ENCODE data around the gene TOX3.

TOX3 gene

GRCh38 chr16:52563767-52564611, 17.0 kb upstream of the TOX3 start:
- no peak for DNase-seq (ENCODE audit: low read depth)

DNA sequence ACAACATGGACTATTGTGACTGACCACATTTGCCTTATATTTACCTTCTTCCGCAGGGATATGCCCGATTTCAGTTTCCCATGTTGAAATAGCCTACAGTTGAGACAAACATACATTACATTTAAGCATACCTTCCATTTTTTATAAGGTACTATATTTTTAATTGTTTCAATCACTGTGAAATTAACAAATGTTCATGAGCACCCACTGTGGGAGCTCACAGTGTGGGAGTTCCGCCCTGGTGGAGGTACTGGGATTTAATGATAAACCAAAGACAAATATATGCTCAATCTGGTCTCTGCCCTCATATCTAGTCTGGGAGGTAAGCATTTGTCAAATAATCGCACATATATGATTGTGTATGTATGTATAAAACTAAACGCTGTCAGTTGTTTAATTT, 15.8 kb upstream of the TOX3 start:
- DNase-seq (ENCODE audit: low read depth): no peak

DNA sequence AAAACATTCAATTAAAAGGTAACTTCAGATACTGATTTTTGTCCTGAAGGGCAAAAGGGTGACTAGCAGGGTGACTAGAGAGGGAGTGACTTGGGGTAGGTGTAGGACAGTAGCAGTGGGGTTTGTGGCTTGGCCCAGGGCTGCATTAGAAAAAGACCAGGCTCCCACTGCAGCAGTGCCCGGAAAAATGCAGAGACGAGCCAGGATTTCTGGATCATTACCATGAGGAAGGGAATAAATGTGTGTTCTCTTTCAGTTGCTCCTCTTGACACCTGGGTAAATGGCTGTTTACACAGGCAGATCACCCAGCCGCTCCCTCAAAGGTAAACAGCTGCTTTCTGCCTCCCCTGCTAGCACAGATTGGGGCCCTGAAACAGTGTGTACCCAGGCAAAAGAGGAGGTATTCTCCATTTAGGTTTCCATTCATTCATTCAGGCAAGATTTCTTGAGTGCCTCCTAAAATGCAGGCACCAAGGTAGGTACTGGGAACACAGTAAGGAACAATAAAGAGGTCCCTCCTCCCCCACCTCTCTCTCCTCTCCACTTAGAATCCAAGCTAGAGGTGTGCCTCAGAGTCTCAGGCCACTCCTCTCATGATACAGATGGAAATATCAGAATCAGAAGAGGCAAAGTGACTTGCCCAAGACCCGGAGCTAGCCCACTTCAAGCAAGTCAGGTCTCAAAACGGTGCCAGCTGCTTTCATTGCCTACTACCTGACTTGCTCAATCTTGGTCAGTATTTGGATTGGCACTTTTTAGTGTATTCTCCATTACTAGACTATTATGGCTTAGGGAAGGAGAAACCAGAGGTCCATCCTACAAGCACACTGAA, 15.2 kb upstream of the TOX3 start:
- no peak for DNase-seq (ENCODE audit: low read depth)

DNA sequence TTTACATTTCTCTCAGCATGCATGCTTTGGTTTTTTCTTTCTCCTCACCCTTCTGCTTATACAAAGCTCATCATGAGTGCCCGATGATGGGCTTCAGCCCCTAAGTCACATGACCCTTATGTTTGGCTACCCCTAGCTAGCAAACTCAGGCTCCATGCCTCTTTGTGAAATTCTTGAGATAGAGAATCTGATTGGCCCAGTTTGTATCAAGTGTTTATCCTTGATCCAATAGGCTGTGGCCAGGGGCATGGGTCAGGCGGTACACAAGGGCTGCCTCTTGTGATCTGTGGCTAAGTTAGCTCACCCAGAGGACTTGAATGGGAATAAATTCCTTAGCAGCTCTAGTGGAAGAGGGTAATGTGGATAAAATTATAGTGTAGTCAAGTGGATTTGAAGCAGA, 11.5 kb upstream of the TOX3 start:
- DNase-seq (ENCODE audit: low read depth): no peak

DNA sequence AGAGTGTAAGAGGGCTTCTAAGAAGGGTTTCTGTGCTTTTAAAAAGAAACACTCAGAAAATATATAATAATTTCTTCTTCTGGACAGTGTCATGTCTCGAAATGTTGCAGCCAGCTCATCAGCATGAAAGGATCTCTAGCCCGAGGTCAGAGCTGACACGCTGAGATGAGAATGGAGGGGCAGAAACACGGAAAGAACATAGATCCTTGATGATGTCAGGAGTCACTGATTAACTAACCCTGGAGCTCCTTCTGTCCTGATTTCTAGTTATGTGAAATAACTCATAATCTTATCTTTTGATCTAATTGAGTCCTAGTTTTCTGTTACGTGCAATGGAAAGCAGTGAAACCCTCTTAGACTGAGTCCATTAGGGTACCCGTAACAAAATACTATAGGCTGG, 10.3 kb upstream of the TOX3 start:
- DNase-seq (ENCODE audit: low read depth): no peak

DNA sequence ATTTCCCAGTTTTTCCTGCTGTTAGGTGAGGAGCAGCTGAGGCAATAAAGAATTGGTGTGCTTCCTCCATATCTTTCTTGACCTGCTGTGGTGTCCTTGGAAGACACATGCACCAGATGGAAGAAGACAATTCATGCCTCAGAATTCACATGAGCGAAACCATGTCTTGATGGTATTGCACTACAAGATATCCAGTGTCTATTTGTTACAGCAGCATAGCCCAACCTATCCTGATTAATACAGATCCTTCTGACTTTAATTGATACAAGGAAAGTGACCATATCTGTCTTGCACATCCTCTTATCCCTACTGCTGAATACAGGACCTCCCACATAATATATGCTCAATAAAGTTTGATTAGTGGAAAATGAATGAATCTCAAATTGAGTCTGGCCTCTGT, 9.1 kb upstream of the TOX3 start:
- no peak for DNase-seq (ENCODE audit: low read depth)

- DNase-seq (ENCODE audit: low read depth): no peak
Measured at GRCh38 chr16:52555572-52555971, 8.6 kb upstream of the TOX3 start.

DNA sequence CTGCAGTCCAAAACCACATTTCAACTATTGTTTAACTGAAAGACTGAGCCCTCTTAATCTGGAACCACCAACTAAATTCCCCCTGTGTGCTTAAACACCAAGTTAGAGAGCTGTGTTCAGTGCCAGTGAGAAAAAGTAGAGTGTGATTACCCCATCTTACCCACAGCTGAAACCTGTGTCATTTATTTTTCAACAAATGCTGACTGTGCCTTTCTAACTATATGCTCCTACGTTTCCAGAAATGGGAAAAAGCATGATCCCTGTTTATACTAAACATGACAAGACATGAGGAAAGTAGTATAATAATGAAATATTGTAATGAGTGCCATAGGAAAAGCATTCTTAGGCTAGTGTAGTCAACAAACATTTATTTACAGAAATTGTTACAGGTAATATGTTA, 7.4 kb upstream of the TOX3 start:
- no peak for DNase-seq (ENCODE audit: low read depth)

- DNase-seq (ENCODE audit: low read depth): no peak
Measured at GRCh38 chr16:52553322-52553721, 6.4 kb upstream of the TOX3 start.

DNA sequence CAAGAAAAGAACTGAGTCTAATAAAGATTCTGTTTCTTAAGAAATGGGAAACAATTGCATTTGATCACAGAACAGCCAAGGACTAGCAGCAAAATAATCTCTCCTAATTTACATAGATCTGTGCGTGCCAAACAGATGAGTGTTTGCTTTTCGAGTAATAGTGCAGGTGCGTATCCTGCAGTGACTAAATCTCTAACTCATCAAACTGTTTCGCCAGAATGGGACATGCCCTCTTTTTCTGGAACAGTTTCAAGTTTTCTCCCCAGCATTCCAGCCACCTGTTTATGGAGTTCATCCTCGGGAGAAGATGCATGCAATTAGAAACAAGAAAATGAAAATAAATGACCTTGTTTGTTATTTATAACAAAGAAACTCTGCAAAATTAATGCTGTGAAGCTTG, 5.7 kb upstream of the TOX3 start:
- no peak for DNase-seq (ENCODE audit: low read depth)

- no peak for DNase-seq (ENCODE audit: low read depth)
Measured at GRCh38 chr16:52549011-52549692, 2.2 kb upstream of the TOX3 start.

DNA sequence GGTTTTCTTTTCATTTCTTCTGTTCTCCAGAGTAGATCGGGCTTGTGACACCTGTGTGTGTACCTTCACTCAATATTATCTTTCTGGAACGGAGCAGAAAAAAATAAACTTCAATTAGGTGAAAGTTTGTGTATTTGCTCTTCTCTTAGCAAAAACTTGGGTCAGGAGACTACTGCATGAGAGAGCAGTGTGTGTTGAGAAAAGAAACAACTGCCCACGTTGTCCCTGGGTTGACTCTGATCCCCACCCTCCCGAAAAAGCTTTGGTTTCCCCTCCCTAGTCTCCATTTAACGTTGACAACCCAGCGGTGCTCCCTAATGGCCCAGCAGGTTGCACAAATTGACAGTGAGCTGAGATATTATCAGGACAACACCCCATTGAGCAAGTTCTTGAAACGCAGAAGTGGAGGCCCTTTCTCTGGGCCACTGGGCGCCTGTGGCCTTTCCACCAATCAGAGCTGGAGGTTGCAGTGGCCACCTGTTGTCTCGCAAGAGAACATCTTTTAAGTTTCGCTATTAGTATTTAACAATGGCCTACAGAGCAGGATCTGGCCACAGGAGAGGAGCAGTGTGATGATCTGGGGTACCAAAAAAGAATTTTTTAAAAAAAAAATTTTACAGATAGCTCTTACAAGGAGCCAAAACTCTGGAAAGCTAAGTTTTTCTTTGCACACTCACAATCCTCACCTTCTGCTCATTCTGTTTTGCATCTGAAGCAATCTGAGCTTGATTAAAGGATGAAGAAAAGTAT, 1.5 kb upstream of the TOX3 start:
- no peak for DNase-seq (ENCODE audit: low read depth)

DNA sequence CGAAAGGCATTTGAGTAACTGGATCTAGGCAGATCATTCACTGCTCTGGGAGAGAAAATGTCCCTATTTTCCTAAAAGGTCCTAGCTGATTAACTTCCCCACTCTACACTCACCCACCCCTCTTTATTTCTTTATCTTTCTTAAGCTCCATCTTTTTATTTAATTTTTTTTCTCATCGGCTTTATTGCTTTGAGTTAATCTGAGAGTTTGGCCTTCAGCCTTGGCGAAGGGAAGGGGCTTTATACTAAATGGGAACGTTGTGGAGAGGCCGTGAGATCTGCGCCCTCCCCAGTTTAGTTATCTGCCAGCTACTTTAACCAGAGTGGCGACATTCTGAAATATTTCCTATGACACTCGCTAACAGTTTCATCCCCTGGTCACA, 882 bp upstream of the TOX3 start:
- DNase-seq (ENCODE audit: low read depth): no peak

DNA sequence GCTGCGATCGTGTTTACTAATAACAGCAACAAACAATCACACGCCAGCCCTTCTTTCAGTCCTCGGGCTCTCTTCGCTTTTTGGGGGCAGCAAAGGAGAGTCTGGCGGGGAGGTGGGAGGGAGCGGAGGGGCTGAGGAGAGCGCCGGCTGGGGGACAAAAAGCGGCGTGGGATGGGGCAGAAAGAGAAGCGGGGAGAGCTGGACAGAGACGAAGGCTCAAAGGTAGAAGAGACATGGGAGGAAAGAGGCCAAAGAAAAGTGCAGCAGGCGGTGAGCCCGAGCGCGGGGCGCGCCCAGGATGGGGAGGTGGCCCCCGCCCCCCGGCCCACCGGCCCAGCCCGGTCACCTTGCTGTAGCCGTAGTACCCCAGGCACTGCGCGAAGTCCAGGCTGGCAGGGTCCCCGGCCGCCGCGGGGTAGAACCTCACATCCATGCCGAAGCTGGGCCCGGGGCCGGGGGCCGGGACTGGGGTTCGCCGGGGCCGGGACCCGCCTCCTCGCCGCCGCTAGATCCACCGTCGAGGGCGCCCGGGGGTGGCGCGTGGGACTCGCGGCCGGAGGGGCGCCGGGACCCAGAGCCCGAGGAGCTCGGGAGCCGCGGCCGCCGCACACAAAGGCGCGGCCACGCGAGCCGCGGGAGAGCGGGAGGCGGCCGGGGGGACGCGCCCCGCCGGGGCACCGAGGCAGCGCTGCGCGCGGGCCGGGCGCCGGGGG, 496 bp downstream of the TOX3 start:
- no peak for DNase-seq (ENCODE audit: low read depth)

DNA sequence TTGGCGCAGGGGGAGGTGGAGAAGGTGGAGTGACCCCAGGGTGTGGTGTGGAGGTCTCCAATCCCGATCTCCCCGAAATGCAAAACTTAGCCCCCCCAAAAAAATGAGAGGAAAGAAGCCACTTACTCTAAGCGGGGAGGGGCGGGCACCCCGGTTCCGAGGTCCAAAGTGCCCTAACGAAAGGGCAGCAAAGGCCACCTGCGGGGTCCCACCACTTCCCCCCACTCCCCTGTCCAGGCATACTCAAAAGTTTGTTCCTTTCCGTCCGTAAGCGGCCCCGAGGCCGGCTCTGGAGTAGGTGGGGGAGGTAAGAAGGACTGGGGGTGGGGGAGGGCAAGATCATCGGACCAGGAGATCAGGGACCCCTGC, 1.1 kb downstream of the TOX3 start:
- DNase-seq (ENCODE audit: low read depth): no peak

DNA sequence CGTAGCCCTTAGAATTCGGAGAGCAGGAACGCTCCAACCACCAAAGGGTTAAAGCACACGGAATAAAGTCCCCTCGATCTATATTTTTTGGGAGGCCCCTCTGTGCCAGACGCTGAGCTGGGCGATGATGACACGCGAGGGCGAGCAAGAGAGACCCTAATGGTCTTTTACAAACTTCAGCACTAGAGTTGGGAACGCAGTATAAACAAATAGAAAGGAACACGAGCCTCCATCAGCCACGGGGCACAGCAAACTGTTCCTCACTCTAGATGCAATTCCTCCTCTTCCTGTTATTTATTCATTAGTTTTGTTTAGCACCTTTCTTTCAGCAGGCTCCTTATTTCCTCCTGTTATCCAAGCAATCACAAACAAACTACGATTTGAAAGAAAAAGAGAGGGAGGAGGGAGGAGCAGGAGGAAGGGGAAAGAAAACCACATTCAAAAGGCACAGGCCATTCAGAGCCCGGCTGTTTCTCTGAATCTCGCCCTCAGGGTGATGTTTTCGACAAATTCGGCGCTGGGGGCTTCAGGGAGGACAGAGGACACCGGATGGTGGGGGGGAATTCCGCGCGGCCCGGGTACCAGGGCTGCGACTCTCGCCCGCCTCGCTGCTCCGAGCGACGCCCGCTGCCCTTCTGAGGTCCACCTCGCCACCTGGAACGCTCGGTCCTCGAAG, 1.6 kb downstream of the TOX3 start:
- DNase-seq (ENCODE audit: low read depth): no peak

- DNase-seq (ENCODE audit: low read depth): no peak
Measured at GRCh38 chr16:52544703-52545102, 2.2 kb downstream of the TOX3 start.

DNA sequence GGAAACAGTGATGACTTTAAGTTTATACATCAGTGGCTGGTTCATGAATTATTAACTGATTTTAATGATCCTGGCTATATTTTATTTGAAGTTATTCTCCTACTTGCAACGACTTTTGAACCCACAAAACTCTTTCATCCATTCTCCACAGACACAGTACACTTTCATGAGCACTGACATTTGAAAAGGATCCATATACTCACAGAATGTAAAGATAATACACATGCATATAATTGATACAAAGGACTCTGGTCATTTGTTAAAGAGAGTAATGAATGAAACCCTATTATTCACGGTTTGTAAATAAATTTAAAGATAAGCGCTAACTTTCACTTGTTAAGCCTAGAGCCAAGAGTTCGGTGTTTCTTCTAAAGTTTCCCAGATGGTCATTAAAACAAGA, 3.3 kb downstream of the TOX3 start:
- no peak for DNase-seq (ENCODE audit: low read depth)

DNA sequence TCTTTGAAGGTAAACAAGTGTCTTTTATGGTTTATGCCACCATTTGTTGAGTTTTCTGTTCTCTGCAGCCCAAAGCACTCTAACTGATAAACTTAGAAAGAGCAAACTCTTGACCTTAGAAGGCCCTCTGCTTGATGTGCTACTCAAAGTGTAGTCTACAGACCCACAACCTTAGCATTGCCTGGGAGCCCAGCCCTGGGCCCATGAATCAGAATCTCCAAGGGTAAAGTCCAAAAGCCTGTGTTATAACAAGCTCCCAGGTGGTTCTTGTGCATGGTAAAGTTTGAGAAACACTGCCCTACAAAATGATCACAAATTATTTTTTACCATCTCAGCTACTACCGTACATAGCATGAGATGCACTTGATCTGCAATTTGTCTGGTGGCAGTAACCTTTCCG, 6.0 kb downstream of the TOX3 start:
- no peak for DNase-seq (ENCODE audit: low read depth)

GRCh38 chr16:52539191-52539590, 7.8 kb downstream of the TOX3 start:
- DNase-seq (ENCODE audit: low read depth): no peak

- no peak for DNase-seq (ENCODE audit: low read depth)
Measured at GRCh38 chr16:52538511-52538910, 8.4 kb downstream of the TOX3 start.
